WTC11 (cell line): Measurements from ENCODE around the gene STX17. TPM values are rescaled to one million over a fixed set of nuclear protein-coding genes. Genes with fewer than 3 reads are reported as not detected.

ENCODE experiments used
- ATAC-seq: fragments of 200-7000 bp; cut with Tn5 transposase; 2 replicates; pipeline ENCODE4 v1.10.0; 2021; ENCODE audit warnings: mild to moderate bottlenecking, moderate library complexity
- CTCF ChIA-PET: fragments of 300-600 bp; sonication (Branson Sonifier 250); formaldehyde crosslinking; loops from one replicate; lab custom pipeline; 2021; ENCODE audit warnings: antibody characterized with exemption; lab: Charles Lee
- POLR2A ChIA-PET: fragments of 350-600 bp; sonication (Branson Sonifier 250); formaldehyde crosslinking; loops from one replicate; lab custom pipeline; 2021; ENCODE audit warnings: antibody characterized with exemption; lab: Charles Lee
- DNase-seq: peaks from one replicate; pipeline ENCODE4 v3.0.0; 2021; ENCODE audit warnings: low spot score
- H3K27ac Mint-ChIP-seq: 2 replicates; pipeline ENCODE4 v1.8.0; 2021; ENCODE audit warnings: mixed read lengths
- H3K27me3 Mint-ChIP-seq: 2 replicates; pipeline ENCODE4 v1.8.0; 2021; ENCODE audit warnings: low read depth, mild to moderate bottlenecking, moderate library complexity, mixed read lengths
- H3K36me3 Mint-ChIP-seq: 2 replicates; pipeline ENCODE4 v1.8.0; 2021; ENCODE audit warnings: mixed read lengths
- H3K4me1 Mint-ChIP-seq: 2 replicates; pipeline ENCODE4 v1.8.0; 2022; ENCODE audit warnings: mixed read lengths
- H3K4me3 Mint-ChIP-seq: 2 replicates; pipeline ENCODE4 v1.8.0; 2021; ENCODE audit warnings: mild to moderate bottlenecking, moderate library complexity, mixed read lengths
- H3K9me3 Mint-ChIP-seq: 2 replicates; pipeline ENCODE4 v1.8.0; 2021; ENCODE audit warnings: mixed read lengths
- AFF4 ChIP-seq: sonication (generic); formaldehyde crosslinking; IDR thresholded peaks from 2 replicates; pipeline ENCODE4 v1.8.1; 2023; ENCODE audit warnings: mild to moderate bottlenecking, missing genetic modification reagents, borderline replicate concordance
- ARID4B ChIP-seq: sonication (generic); formaldehyde crosslinking; IDR thresholded peaks from 2 replicates; pipeline ENCODE4 v1.8.0; 2023; ENCODE audit warnings: missing genetic modification reagents, mild to moderate bottlenecking, borderline replicate concordance
- ATF6 ChIP-seq: sonication (generic); formaldehyde crosslinking; IDR thresholded peaks from 2 replicates; pipeline ENCODE4 v1.8.1; 2023; ENCODE audit warnings: mild to moderate bottlenecking, missing genetic modification reagents
- CBFB ChIP-seq: sonication (generic); formaldehyde crosslinking; IDR thresholded peaks from 2 replicates; pipeline ENCODE4 v1.8.1; 2022; ENCODE audit warnings: mild to moderate bottlenecking, low read depth, missing genetic modification reagents
- E2F5 ChIP-seq: sonication (generic); formaldehyde crosslinking; IDR thresholded peaks from 2 replicates; pipeline ENCODE4 v1.8.1; 2022; ENCODE audit warnings: mild to moderate bottlenecking, moderate library complexity, missing genetic modification reagents
- ELF4 ChIP-seq: sonication (generic); formaldehyde crosslinking; IDR thresholded peaks from 2 replicates; pipeline ENCODE4 v1.8.1; 2022; ENCODE audit warnings: low read depth, mild to moderate bottlenecking, moderate library complexity, missing genetic modification reagents
- GRHL2 ChIP-seq: fragments of 250-450 bp; sonication (Bioruptor Pico); IDR thresholded peaks from 2 replicates; pipeline ENCODE4 v1.8.0; 2022; ENCODE audit warnings: mild to moderate bottlenecking, moderate library complexity; ENCODE audit not compliant: insufficient replicate concordance, severe bottlenecking
- IRF1 ChIP-seq: sonication (generic); formaldehyde crosslinking; IDR thresholded peaks from 2 replicates; pipeline ENCODE4 v1.8.0; 2023; ENCODE audit warnings: missing genetic modification reagents
- KAT7 ChIP-seq: sonication (generic); formaldehyde crosslinking; IDR thresholded peaks from 2 replicates; pipeline ENCODE4 v1.8.1; 2023; ENCODE audit warnings: missing genetic modification reagents, mild to moderate bottlenecking, borderline replicate concordance
- NFYB ChIP-seq: sonication (generic); formaldehyde crosslinking; conservative IDR thresholded peaks from 2 replicates; pipeline ENCODE4 v1.8.0; 2022; ENCODE audit warnings: low read depth, missing genetic modification reagents
- NR1H2 ChIP-seq: sonication (generic); formaldehyde crosslinking; IDR thresholded peaks from 2 replicates; pipeline ENCODE4 v1.9.0; 2021; ENCODE audit warnings: mild to moderate bottlenecking, moderate library complexity, missing genetic modification reagents
- NR3C1 ChIP-seq: sonication (generic); formaldehyde crosslinking; conservative IDR thresholded peaks from 2 replicates; pipeline ENCODE4 v1.8.1; 2023; ENCODE audit warnings: low read depth, mild to moderate bottlenecking, missing genetic modification reagents
- SOX15 ChIP-seq: fragments of 250-450 bp; sonication (Bioruptor Pico); IDR thresholded peaks from 2 replicates; pipeline ENCODE4 v1.9.0; 2021; ENCODE audit warnings: mild to moderate bottlenecking
- SP1 ChIP-seq: sonication (generic); formaldehyde crosslinking; conservative IDR thresholded peaks from 2 replicates; pipeline ENCODE4 v1.8.1; 2022; ENCODE audit warnings: missing genetic modification reagents
- ZMAT4 ChIP-seq: fragments of 250-450 bp; sonication (Bioruptor Pico); IDR thresholded peaks from 2 replicates; pipeline ENCODE4 v1.9.0; 2021; ENCODE audit warnings: mild to moderate bottlenecking
- ZNF263 ChIP-seq: sonication (generic); formaldehyde crosslinking; IDR thresholded peaks from 2 replicates; pipeline ENCODE4 v1.8.1; 2022; ENCODE audit warnings: low read depth, mild to moderate bottlenecking, moderate library complexity, missing genetic modification reagents
- ZNF512 ChIP-seq: sonication (generic); formaldehyde crosslinking; IDR thresholded peaks from 2 replicates; pipeline ENCODE4 v1.8.1; 2022; ENCODE audit warnings: missing genetic modification reagents, borderline replicate concordance
- ZSCAN18 ChIP-seq: fragments of 250-450 bp; sonication (Bioruptor Pico); IDR thresholded peaks from 2 replicates; pipeline ENCODE4 v2.1.2; 2022; ENCODE audit warnings: mild to moderate bottlenecking, moderate library complexity
- total RNA-seq: library from RNA; stranded (reverse); gene quantifications from 3 replicates; pipeline ENCODE4 v1.2.3, GENCODE V29; 2021

The STX17 gene
- total RNA-seq, 1 experiment from 2014 or later: 22.1 TPM

GRCh38 chr9:99895510-99895909 lies 10.9 kb upstream of the STX17 start:
- Mint-ChIP-seq H3K27ac (no peak overlapping the region), H3K36me3 (no peaks in the 10 kb centered on the region), H3K27me3 (peaks cover 4% of the 10 kb centered on the region; the same call in 1 of the 2 replicates), H3K4me1 (peaks cover 14% of the 10 kb centered on the region), H3K9me3 (no peaks in the 10 kb centered on the region), H3K4me3 (no peak overlapping the region)
- DNase-seq: no peak
- CTCF ChIA-PET: interaction anchor here (2.2 kb wide), 1 partner anchor 52 kb away, joined by 6 read pairs; no protein-coding TSS in a partner anchor
- POLR2A ChIA-PET: no interaction called here
- no peak for ATAC-seq
- no peak for TF ChIP-seq KAT7 (CRISPR knock-in tag)
- no peak for TF ChIP-seq CBFB (CRISPR knock-in tag)
- TF ChIP-seq NR1H2 (CRISPR knock-in tag): no peak
- no peak for TF ChIP-seq SP1 (CRISPR knock-in tag)
- TF ChIP-seq ATF6: no peak
- TF ChIP-seq ELF4 (CRISPR knock-in tag): no peak
- no peak for TF ChIP-seq ARID4B (CRISPR knock-in tag)
- TF ChIP-seq ZMAT4 (CRISPR knock-in tag): no peak

GRCh38 chr9:99896119-99896518 lies 10.3 kb upstream of the STX17 start:
- H3K36me3 Mint-ChIP-seq: no peaks in the 10 kb centered on the region
- POLR2A ChIA-PET: no interaction called here
- H3K4me1 Mint-ChIP-seq: peaks cover 14% of the 10 kb centered on the region
- peaks cover 4% of the 10 kb centered on the region; the same call in 1 of the 2 replicates for H3K27me3 Mint-ChIP-seq
- no peak overlapping the region for H3K4me3 Mint-ChIP-seq
- CTCF ChIA-PET: interaction anchor here (2.2 kb wide), 1 partner anchor 52 kb away, joined by 6 read pairs; no protein-coding TSS in a partner anchor
- ATAC-seq: no peak
- no peaks in the 10 kb centered on the region for H3K9me3 Mint-ChIP-seq
- no peak overlapping the region for H3K27ac Mint-ChIP-seq
- no peak for DNase-seq
- TF ChIP-seq SOX15 (no peak), E2F5 (CRISPR knock-in tag) (no peak), IRF1 (CRISPR knock-in tag) (no peak), GRHL2 (no peak), NFYB (CRISPR knock-in tag) (no peak), ZNF263 (no peak), ZNF512 (CRISPR knock-in tag) (no peak), NR3C1 (CRISPR knock-in tag) (no peak), ZSCAN18 (no peak), AFF4 (CRISPR knock-in tag) (no peak), ZMAT4 (CRISPR knock-in tag) (no peak), NR1H2 (CRISPR knock-in tag) (no peak)
